ENCODE data around the gene VPS35.
"Not testable (repeated sequence)": the region's sequence is repeated elsewhere in the genome, so short reads cannot be mapped to it uniquely, and the experiment has no call there.

VPS35 gene

GRCh38 chr16:46711106-46712058 lies 22.4 kb upstream of the VPS35 start:
- DNase-seq = no peak

DNA sequence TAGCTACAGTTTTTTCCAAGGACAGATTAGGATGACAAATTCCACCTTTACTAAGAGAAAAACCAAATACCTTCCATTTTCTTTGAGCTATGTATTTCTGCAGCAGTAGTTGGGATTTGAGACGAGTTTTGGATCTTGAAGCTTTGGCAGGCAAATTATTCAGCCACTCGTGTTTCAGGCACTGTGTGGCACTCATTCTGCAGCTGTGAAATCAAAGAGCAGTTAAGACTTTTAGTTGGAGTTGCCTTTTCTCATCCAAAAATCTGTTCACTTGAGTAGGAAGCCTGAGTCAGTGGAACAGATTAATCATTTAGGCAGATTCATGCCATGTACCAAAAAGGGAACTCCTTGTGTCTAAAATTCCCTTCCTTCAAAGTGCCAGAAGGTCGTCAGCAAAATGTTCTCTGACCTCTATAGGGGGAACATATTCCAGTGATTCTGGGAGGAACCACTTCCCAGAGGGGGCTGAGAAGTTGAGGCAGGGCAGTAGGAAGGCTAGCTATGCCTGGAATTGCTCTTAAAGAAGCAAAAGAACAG lies 20.6 kb upstream of the VPS35 start:
- DNase-seq = no peak

DNA sequence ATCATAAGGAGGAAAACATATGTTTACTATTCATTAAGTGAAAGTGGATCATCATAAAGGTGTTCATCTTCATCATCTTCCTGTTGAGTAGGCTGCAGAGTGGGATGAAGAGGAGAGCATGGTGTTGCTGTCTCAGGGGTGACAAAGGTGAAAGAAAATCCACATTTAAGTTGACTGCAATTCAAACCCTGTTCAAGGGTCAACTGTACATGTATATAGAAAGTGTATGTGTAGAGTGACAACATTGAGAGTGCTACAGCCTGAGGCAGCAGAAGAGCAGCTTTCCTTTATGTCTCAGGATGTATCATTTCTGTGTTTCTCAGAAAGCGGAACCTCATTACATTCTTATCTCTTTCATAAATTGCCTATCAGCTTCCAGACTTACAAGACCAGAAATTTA lies 17.7 kb upstream of the VPS35 start:
- no peak for DNase-seq

DNA sequence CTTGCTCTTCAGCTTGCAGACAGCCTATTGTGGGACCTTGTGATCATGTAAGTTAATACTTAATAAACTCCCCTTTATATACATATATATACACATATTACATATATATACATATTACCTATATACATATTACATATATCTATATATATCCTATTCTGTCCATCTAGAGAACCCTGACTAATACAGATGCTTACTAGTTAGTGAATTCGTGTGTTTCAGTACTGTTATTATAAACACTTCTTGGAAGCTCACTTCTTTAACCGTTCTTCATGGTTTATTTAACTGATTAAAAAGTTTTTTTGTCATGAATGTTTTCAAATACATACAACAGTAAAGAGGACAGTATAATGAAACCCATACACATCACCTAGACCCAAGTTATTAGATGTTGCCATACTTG lies 13.1 kb upstream of the VPS35 start:
- no peak for DNase-seq

- DNase-seq = no peak
Observed at GRCh38 chr16:46701615-46702014, 12.6 kb upstream of the VPS35 start.

DNA sequence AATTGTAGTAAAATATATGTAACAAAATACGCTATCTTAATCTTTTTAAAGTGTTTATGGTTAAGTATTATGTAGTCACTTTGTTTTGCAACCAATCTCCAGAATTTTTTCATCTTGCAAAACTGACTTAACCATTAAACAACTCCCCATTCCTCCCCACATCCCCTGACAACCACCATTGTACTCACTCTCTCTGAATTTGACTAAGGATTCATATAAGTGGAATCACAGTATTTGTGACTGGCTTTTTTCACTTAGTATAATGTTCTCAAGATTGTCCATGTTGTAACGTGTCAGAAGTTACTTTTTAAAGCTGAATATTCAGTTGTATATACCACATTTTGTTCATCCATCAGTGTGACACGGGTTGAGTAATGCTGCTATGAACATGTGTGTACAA lies 11.1 kb upstream of the VPS35 start:
- no peak for DNase-seq

DNA sequence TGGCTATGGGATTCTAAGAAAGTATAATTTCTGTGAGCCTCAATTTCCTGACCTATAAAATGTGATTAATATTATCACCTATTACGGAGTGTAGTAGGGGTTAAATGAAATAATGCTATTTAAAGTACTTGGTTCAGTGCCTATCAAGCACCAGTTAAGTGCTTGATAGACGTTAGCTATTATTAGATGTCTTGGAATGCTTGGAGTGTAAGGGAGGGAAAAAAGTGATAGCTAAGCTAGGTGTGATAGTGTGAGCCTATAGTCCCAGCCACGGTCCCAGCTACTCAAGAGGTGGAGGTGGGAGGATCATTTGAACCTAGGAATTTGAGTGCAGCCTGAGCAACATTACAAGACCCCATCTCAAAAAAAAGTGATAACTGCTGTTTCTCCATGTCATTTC lies 8.0 kb upstream of the VPS35 start:
- DNase-seq = no peak

GRCh38 chr16:46695937-46696336 lies 7.0 kb upstream of the VPS35 start:
- DNase-seq = no peak

DNA sequence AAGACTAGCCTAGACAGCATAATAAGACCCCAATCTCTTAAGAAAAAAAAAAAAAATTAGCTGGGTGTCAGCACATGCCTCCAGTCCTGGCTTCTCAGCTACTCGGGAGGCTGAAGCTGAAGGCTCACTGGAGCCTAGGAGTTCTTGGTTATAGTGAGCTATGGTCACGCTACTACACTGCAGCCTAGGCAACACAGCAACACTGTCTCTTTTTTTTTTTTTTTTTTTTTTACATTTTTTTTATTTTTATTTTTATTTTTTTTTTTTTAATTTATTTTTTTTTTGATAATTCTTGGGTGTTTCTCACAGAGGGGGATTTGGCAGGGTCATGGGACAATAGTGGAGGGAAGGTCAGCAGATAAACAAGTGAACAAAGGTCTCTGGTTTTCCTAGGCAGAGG lies 4.6 kb upstream of the VPS35 start:
- no peak for DNase-seq

DNA sequence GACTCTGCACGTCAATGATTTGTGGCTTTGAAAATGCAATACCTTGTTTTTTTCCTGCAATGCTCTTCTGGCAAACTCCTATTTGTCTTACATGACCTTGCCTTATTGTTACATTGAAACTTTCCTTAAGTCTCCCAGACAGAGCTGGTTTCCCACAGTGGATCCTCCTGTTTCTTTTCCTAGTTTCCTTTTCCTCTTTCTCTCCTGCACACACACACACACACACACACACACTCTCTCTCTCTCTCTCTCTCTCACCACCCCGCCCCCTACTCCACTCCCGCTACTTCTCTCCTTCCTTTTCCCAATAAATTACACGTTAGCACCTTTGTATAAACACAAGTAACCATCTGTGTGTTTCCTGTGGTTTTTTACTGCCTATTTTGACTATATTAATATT lies 2.7 kb upstream of the VPS35 start:
- no peak for DNase-seq

DNA sequence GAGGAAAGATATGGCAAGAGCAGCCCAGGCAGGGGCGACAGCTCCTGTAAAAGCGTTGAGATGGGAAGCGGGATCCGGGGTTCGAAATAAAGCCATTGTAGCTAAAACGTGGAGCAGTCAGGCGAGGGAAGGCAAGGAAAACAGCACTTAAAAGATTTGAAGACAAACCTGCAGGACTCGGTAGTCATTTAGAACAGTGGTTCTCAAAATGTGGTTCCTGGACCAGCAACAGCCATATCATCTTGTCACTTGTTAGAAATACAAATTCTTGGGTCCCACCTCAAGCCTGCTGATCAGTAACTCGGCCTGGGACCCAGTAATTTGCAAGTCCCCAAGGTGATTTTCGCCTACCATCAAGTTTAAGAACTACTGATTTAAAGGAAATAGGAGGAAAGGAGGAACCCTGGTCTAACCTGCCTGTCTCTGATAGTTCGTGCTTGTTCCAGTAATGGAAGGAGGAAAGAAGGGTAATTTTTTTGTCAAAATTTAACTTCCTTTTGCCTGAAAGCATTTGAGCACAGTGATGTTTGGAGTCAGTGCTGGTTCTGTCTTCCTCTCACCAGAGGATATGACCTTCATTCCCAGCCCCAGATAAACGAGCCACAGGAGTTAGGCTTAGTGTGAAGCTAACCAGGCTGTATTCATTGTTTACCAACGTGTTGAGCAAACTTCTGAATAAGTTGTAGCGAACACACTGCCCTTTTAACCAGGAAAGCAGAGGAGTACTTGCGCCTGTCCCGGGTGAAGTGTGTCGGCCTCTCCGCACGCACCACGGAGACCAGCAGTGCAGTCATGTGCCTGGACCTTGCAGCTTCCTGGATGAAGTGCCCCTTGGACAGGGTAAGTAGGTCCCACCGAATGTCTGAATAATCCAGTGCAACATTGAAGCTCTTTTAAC lies 1.6 kb upstream of the VPS35 start:
- DNase-seq = no peak

DNA sequence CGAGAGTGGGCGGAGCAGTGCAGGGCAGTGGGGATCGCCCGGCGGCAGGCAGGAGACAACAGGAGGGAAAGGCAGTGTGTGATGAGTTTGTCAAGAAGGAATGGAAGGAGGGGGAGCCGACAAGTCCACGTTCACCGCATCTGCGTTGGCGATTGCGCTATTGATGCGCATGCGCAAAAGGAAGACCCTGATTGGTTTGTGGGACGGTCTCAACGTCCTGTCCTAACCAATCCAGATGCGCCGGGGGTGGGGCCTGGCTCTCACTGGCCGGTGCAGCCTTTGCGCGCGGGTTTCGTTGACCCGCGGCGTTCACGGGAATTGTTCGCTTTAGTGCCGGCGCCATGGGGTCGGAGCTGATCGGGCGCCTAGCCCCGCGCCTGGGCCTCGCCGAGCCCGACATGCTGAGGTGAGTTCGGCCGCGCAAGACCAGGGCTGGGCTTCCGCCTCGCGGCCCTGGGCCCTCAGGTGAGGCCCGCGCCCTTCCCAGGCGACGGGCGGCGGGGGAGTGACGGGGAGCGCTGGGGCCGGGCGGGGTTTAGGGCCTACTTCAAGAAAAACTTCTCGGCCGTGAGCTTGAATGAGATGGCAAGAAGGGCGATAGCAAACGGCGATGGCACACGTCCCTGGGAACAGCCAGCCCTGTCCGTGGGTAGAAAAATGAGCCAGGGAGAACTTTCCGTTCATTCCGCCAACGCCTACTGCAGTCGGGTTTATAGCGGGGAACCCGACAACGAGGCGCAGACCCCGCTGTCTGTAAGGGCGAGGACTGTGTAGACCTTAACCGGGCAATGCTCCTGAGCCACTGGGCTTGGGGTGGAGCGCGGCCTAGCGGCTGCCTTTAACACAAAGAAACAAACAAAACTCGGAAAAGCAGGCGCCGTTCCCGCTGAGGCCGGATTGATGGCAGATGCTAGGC lies 645 bp upstream of the VPS35 start, which contains the start of gene ORC6:
ORC6 (plus strand) TSS at position 295 of the 916 bp plus-strand sequence; CDS start at position 342, 47 bp downstream.
- peak; percentile 94 for DNase-seq

DNA sequence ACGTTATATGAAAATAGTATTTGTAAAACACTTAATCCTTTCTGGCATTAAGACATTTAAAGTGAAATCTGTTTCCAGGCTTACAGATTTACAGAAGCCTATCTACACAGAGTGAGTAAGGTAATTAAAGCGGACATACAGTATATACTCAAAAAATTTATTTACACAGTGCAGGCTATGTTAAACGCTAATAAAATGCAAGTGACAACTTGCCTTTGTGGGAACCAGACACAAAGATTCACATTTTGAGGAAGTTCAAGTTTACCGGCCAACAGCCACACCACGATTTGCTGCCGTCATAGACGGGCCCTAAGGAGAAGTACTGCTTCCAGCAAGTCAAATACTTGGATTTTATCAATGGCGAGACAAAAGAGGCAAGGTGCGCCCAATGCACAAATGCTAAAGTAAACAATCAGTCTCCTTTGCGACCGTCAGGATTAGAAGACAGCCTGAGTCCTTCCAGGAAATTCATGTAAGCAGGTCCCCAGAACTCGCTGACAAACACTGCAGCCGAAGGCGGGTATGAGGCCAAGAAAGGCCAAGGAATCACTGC lies 801 bp downstream of the VPS35 start:
- DNase-seq = no peak

- no peak for DNase-seq
Observed at GRCh38 chr16:46687486-46687885, 1.5 kb downstream of the VPS35 start.

DNA sequence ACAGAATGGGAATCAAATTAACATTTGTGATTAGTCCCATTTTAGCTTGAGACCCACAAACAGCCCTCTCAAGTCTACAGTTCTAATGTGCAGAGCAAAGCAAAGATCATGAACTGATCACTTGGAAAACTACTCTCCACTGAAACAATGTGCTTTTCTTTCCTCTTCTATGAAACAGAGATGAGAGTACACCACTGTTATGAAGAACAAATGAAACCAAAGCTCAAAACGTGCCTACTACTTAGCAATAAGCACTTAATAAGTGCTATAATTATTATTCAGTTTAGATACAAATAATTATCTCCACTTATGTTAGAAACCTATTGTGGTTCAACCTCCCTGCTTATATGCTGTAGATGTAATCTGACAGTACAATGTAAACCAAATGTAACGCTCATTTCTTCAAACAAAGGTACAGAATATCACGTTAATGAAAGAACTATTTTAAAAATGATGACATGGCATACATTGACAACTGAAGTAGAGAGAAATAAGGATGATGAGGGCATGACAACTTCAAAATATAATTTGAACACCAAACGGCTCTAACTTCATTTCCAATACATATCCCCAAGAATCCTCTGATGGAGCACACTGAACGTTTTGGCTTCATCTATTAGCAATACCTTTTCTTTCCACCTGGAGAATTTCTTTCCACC lies 2.0 kb downstream of the VPS35 start:
- DNase-seq = no peak

DNA sequence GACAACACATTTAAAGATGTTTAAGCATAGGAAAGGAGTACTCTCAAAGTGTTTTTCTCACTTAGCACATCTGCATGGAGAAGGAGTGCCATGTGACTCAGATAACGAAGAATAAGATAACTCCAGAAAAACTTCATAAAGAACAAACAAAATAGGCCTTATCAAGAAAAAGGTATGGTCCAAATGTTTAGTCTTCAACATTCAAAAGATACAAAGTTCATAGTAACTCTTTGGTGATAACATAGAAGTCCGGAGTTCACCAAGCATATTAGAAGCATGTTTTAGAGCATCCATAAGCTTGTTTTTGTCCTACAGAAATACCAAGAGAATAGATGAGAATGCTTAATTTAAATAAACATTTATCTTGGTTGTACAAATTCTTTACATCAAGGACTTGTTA lies 7.1 kb downstream of the VPS35 start:
- not testable (repeated sequence) for DNase-seq

- DNase-seq = not testable (repeated sequence)
Observed at GRCh38 chr16:46677943-46678342, 11.0 kb downstream of the VPS35 start.

DNA sequence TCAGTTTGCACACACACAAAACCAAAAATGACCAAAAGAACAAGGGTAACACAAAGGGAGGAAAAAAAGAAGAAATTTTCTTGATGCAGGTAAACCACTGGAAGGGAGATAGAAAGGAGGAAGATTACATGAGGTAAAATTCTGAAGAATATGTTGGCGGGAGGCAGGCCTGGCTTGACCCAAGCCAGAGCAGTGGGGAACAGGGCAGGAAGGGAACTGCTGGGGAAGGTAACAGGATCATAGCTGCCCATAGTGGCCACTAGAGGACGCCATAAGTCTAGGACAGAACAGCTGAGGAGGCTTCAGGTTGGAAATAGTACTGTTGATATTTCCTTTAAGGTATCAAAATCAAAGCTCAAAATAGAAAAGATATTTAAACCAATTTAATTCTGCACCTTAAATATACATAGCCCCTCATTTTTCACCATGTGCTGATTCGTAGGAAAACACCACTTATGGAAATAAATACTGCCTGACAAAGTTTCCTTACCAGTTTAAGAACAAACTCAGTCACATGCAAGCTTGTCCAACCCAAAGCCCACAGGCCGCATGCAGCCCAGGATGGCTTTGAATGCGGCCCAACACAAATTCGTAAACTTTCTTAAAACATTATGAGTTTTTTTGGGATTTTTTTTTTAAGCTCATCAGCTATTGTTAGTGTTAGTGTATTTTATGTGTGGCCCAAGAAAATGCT lies 15.5 kb downstream of the VPS35 start:
- peak; percentile 62 for DNase-seq

GRCh38 chr16:46662123-46662522 lies 26.9 kb downstream of the VPS35 start:
- no peak for DNase-seq

DNA sequence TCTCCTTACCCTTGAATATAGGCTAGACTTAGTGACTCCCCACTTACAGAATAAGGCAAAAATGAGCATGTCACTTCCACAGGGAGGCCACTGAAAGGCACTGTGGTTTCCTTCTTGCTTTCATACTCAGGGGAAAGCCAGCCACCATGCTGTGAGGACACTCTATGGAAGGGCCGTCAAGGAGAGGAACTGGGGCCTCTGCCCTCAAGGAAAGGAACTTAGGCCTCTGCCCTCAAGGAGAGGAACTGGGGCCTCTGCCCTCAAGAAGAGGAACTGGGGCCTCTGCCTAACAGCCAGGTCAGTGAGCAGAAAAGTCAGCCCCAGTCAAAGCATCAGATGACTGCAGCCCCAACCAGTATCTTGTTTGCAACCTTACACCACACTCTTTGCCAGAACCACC lies 30.1 kb downstream of the VPS35 start:
- no peak for DNase-seq

GRCh38 chr16:46651305-46651704 lies 37.7 kb downstream of the VPS35 start:
- no peak for DNase-seq
